ENCODE results near the gene TGM3.

TGM3 gene

DNA sequence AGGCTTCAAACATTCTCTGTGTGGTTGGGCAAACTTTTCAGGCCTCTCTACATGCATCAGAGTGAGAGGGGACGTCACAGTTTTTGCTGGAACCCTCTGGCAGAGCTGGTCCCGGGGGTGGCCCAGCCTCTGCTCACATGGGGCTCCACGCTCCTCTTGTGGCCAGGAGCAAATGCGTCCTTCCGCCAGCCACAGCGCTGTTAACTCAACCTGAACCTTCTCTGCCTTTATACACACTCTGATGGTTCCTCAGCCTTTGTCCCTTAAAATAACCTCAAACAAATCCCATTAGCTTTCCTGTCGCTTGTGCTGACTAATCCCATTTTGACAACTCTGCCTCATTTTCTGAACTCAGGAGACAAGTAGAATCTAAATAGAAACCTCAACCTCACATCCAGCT, 45.5 kb downstream of the TGM3 start:
- no peak overlapping the region for H3K9ac ChIP-seq (ENCODE audit: low read depth, low read length)
- peaks cover 22% of the 10 kb centered on the region for H3K27me3 ChIP-seq (ENCODE audit: control insufficient read depth, insufficient read depth, low read length)
- H3K36me3 ChIP-seq (ENCODE audit: insufficient read depth, low read length) = no peaks in the 10 kb centered on the region

GRCh38 chr20:2342243-2342642, 46.4 kb downstream of the TGM3 start:
- H3K27me3 ChIP-seq (ENCODE audit: control insufficient read depth, insufficient read depth, low read length) = peaks cover 17% of the 10 kb centered on the region
- H3K4me1 ChIP-seq (ENCODE audit: control insufficient read depth, insufficient read depth, low read length) = no peaks in the 10 kb centered on the region
- H3K4me2 ChIP-seq (ENCODE audit: low read length) = no peak overlapping the region
- H3K9me3 ChIP-seq (replicated peaks; ENCODE audit: low read length) = no peaks in the 10 kb centered on the region
- no peak overlapping the region for H3K4me3 ChIP-seq (ENCODE audit: low read length)
- no peaks in the 10 kb centered on the region for H3K36me3 ChIP-seq (ENCODE audit: insufficient read depth, low read length)
- no peak overlapping the region for H3K9ac ChIP-seq (ENCODE audit: low read depth, low read length)

More for the DNA sequence above, 45.5 kb downstream of the TGM3 start:
- Histone ChIP-seq H3K4me1 (ENCODE audit: control insufficient read depth, insufficient read depth, low read length) (no peaks in the 10 kb centered on the region), H3K9me3 (replicated peaks; ENCODE audit: low read length) (no peaks in the 10 kb centered on the region), H3K4me2 (ENCODE audit: low read length) (no peak overlapping the region), H3K4me3 (ENCODE audit: low read length) (no peak overlapping the region)

DNA sequence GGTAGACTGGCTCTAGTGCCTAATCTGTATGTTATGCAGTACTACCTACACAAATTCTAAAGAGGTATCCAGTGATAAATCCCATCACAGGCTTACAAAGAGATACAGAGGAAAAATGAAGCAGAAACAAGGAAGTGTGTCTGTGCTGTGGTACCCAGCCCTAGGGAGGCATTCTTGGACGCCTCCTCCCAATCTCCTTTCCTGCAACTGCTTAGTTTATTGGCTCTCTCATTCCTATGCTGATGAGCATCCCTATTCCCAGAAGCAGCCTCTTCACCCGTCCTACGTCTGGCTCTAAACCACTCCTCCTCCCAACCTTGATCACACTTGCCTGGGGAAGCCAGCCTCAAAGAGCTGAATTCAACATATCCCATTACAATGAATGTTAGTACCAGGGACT, 50.4 kb downstream of the TGM3 start:
- no peaks in the 10 kb centered on the region for H3K36me3 ChIP-seq (ENCODE audit: insufficient read depth, low read length)
- H3K4me1 ChIP-seq (ENCODE audit: control insufficient read depth, insufficient read depth, low read length) = no peaks in the 10 kb centered on the region
- H3K9ac ChIP-seq (ENCODE audit: low read depth, low read length) = no peak overlapping the region
- no peak overlapping the region for H3K4me3 ChIP-seq (ENCODE audit: low read length)
- peaks cover 14% of the 10 kb centered on the region for H3K27me3 ChIP-seq (ENCODE audit: control insufficient read depth, insufficient read depth, low read length)
- no peak overlapping the region for H3K4me2 ChIP-seq (ENCODE audit: low read length)
- no peaks in the 10 kb centered on the region for H3K9me3 ChIP-seq (replicated peaks; ENCODE audit: low read length)

- no peak overlapping the region for H3K4me3 ChIP-seq (ENCODE audit: low read length)
- H3K9ac ChIP-seq (ENCODE audit: low read depth, low read length) = no peak overlapping the region
- no peaks in the 10 kb centered on the region for H3K9me3 ChIP-seq (replicated peaks; ENCODE audit: low read length)
- H3K36me3 ChIP-seq (ENCODE audit: insufficient read depth, low read length) = no peaks in the 10 kb centered on the region
- H3K4me2 ChIP-seq (ENCODE audit: low read length) = no peak overlapping the region
- H3K27me3 ChIP-seq (ENCODE audit: control insufficient read depth, insufficient read depth, low read length) = peaks cover 14% of the 10 kb centered on the region
- H3K4me1 ChIP-seq (ENCODE audit: control insufficient read depth, insufficient read depth, low read length) = no peaks in the 10 kb centered on the region
Measured at GRCh38 chr20:2348336-2348735, 52.5 kb downstream of the TGM3 start.

DNA sequence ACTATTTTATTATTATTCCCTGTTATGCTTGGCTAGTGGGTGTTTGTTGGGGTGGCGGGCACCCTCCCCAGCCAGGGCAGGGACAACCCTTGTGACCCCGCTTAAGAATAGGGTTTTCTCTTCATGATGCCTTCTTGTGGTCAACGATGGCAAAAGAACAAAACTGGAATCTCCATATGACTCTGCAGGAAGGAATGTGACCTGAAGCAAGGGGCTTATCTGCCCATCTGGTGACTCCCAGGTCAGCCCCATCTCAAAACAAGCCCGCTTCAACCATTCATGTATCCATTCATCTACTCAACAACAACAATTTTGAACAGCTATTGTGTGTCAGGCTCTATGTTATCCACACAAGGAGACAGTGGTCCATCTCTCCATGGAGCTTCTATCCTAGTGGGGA, 54.0 kb downstream of the TGM3 start:
- Histone ChIP-seq H3K27me3 (ENCODE audit: control insufficient read depth, insufficient read depth, low read length) (peaks cover 29% of the 10 kb centered on the region), H3K4me3 (ENCODE audit: low read length) (no peak overlapping the region), H3K9ac (ENCODE audit: low read depth, low read length) (no peak overlapping the region), H3K9me3 (replicated peaks; ENCODE audit: low read length) (no peaks in the 10 kb centered on the region), H3K4me2 (ENCODE audit: low read length) (no peak overlapping the region), H3K36me3 (ENCODE audit: insufficient read depth, low read length) (no peaks in the 10 kb centered on the region), H3K4me1 (ENCODE audit: control insufficient read depth, insufficient read depth, low read length) (no peaks in the 10 kb centered on the region)

DNA sequence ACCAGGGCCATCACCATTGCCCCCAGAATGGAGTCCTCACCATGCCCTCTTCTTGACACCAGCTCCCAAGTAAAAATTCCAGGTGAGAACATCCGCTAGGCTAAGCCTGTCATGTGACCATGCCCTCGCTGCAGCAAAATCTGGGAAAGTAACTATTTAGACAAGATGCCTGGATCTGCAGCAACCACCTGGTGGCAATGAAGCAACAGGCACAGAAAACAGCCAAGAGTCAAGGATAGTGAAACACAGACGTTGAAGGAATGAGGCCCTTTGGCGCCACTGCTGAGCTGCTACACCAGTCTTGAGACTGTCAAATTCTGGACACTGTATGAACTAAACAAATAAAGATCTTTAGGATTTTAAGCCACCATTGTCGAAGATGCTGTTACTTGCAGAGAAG, 54.8 kb downstream of the TGM3 start:
- H3K9me3 ChIP-seq (replicated peaks; ENCODE audit: low read length) = no peaks in the 10 kb centered on the region
- no peak overlapping the region for H3K4me2 ChIP-seq (ENCODE audit: low read length)
- H3K4me1 ChIP-seq (ENCODE audit: control insufficient read depth, insufficient read depth, low read length) = no peaks in the 10 kb centered on the region
- H3K36me3 ChIP-seq (ENCODE audit: insufficient read depth, low read length) = no peaks in the 10 kb centered on the region
- H3K27me3 ChIP-seq (ENCODE audit: control insufficient read depth, insufficient read depth, low read length) = peaks cover 36% of the 10 kb centered on the region
- H3K4me3 ChIP-seq (ENCODE audit: low read length) = no peak overlapping the region
- H3K9ac ChIP-seq (ENCODE audit: low read depth, low read length) = no peak overlapping the region

DNA sequence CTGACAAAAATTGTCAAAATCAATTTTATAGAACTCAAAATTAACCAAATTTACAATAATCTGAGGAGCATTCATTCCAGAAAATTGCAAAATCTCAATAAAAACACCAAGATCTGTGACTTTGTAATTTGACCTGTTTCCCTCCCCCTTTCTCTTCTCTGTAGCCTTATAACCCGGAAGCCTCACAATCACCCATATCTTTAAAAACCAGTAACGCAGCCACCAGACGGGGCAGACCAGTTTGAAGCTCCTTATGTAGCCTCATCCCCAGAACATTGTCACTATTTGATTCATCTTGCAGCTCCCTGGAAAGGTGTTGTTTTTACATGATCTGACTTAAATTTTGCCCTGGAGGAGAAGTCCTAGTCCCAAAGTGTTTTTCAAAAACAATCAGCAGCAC, 57.4 kb downstream of the TGM3 start:
- no peak overlapping the region for H3K4me3 ChIP-seq (ENCODE audit: low read length)
- H3K9ac ChIP-seq (ENCODE audit: low read depth, low read length) = no peak overlapping the region
- H3K4me1 ChIP-seq (ENCODE audit: control insufficient read depth, insufficient read depth, low read length) = no peaks in the 10 kb centered on the region
- no peaks in the 10 kb centered on the region for H3K36me3 ChIP-seq (ENCODE audit: insufficient read depth, low read length)
- peaks cover 49% of the 10 kb centered on the region for H3K27me3 ChIP-seq (ENCODE audit: control insufficient read depth, insufficient read depth, low read length)
- no peak overlapping the region for H3K4me2 ChIP-seq (ENCODE audit: low read length)
- no peaks in the 10 kb centered on the region for H3K9me3 ChIP-seq (replicated peaks; ENCODE audit: low read length)

- Histone ChIP-seq H3K27me3 (ENCODE audit: control insufficient read depth, insufficient read depth, low read length) (peaks cover 51% of the 10 kb centered on the region), H3K36me3 (ENCODE audit: insufficient read depth, low read length) (no peaks in the 10 kb centered on the region), H3K4me1 (ENCODE audit: control insufficient read depth, insufficient read depth, low read length) (no peaks in the 10 kb centered on the region), H3K4me3 (ENCODE audit: low read length) (no peak overlapping the region), H3K9me3 (replicated peaks; ENCODE audit: low read length) (no peaks in the 10 kb centered on the region), H3K9ac (ENCODE audit: low read depth, low read length) (no peak overlapping the region), H3K4me2 (ENCODE audit: low read length) (no peak overlapping the region)
Measured at GRCh38 chr20:2357114-2357513, 61.3 kb downstream of the TGM3 start.

DNA sequence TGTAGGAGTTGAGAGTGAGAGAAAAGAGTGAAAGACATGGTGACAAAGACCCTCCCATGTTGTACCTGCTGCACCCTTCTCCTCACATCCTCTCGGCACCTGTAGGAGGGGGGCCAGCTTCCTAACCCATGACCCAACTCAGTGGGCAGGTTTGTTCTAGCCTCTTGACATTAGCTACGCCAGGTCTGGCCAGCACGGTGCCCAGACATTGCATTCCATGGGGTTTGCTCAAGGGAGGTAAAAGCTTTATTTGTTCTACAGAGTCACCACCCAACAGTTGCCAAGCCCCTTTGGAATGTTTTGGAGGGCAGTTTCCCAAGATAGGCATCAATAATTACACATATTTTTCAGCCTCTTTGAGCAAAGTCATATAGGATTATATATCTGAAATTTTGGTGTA, 62.2 kb downstream of the TGM3 start:
- Histone ChIP-seq H3K9ac (ENCODE audit: low read depth, low read length) (no peak overlapping the region), H3K4me3 (ENCODE audit: low read length) (no peak overlapping the region), H3K9me3 (replicated peaks; ENCODE audit: low read length) (no peaks in the 10 kb centered on the region), H3K36me3 (ENCODE audit: insufficient read depth, low read length) (no peaks in the 10 kb centered on the region), H3K27me3 (ENCODE audit: control insufficient read depth, insufficient read depth, low read length) (peaks cover 51% of the 10 kb centered on the region), H3K4me2 (ENCODE audit: low read length) (no peak overlapping the region), H3K4me1 (ENCODE audit: control insufficient read depth, insufficient read depth, low read length) (no peaks in the 10 kb centered on the region)

DNA sequence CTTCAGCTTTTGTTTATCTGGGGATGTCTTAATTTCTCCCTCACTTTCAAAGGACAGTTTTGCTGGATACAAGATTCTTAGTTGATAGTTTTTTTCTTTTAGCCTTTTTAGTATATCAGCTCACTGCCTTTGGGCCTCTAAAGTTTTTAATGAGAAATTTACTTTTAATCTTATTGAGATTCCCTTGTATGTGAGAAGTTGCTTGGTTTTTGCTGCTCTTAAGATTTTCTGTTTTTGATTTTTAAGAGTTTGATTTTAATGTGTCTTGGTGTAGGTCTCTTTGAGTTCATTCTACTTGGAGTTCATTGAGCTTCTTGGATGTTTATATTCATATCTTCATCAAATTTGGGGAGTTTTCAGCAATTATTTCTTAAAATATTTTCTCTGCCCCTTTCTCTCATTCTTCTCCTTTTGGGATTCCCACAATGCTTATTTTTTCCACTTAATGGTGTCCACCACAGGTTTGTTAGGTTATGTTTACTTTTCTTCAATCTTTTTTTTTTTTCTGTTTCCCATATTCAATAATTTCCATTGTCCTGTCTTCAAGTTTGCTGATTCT, 65.3 kb downstream of the TGM3 start:
- Histone ChIP-seq H3K4me2 (ENCODE audit: low read length) (no peak overlapping the region), H3K9me3 (replicated peaks; ENCODE audit: low read length) (no peaks in the 10 kb centered on the region), H3K27me3 (ENCODE audit: control insufficient read depth, insufficient read depth, low read length) (peaks cover 25% of the 10 kb centered on the region)

GRCh38 chr20:2363187-2363586, 67.4 kb downstream of the TGM3 start:
- no peaks in the 10 kb centered on the region for H3K36me3 ChIP-seq (ENCODE audit: insufficient read depth, low read length)
- H3K4me2 ChIP-seq (ENCODE audit: low read length) = no peak overlapping the region
- no peak overlapping the region for H3K9ac ChIP-seq (ENCODE audit: low read depth, low read length)
- no peaks in the 10 kb centered on the region for H3K4me1 ChIP-seq (ENCODE audit: control insufficient read depth, insufficient read depth, low read length)
- no peak overlapping the region for H3K4me3 ChIP-seq (ENCODE audit: low read length)
- no peaks in the 10 kb centered on the region for H3K9me3 ChIP-seq (replicated peaks; ENCODE audit: low read length)
- peaks cover 15% of the 10 kb centered on the region for H3K27me3 ChIP-seq (ENCODE audit: control insufficient read depth, insufficient read depth, low read length)

More for the DNA sequence above, 65.3 kb downstream of the TGM3 start:
- no peaks in the 10 kb centered on the region for H3K4me1 ChIP-seq (ENCODE audit: control insufficient read depth, insufficient read depth, low read length)
- no peak overlapping the region for H3K9ac ChIP-seq (ENCODE audit: low read depth, low read length)
- H3K36me3 ChIP-seq (ENCODE audit: insufficient read depth, low read length) = no peaks in the 10 kb centered on the region
- no peak overlapping the region for H3K4me3 ChIP-seq (ENCODE audit: low read length)

DNA sequence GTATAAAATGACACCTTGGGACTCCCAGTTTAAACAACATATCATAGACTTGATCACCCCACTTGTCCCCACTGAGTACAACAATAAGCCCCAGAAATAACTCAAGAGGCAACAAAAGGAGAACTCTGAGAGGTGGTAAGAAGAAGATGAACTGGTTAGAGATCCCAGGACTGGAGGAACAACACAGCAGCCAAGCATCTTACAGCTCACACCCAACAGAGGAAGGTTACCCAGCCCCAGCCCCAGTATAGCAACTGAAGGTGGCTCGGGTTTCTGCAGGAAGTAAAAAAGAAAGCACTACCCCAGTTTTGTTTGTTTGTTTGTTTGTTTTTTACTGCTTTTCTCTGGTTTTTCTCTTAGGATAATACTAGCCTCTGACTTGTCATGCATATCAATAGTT, 67.8 kb downstream of the TGM3 start:
- no peak overlapping the region for H3K4me2 ChIP-seq (ENCODE audit: low read length)
- H3K4me3 ChIP-seq (ENCODE audit: low read length) = no peak overlapping the region
- no peaks in the 10 kb centered on the region for H3K9me3 ChIP-seq (replicated peaks; ENCODE audit: low read length)
- no peaks in the 10 kb centered on the region for H3K4me1 ChIP-seq (ENCODE audit: control insufficient read depth, insufficient read depth, low read length)
- H3K27me3 ChIP-seq (ENCODE audit: control insufficient read depth, insufficient read depth, low read length) = peaks cover 15% of the 10 kb centered on the region
- no peak overlapping the region for H3K9ac ChIP-seq (ENCODE audit: low read depth, low read length)
- no peaks in the 10 kb centered on the region for H3K36me3 ChIP-seq (ENCODE audit: insufficient read depth, low read length)

All from skeletal muscle satellite cell (primary cell).